Erythroblast (primary cell): ENCODE measurements around the gene KDM7A.

Experiments
- GATA1 ChIP-seq: IDR thresholded peaks from 2 replicates; pipeline ENCODE4 v1.6.1; 2011; ENCODE audit warnings: low read depth, mild to moderate bottlenecking, control low read depth, low read length, moderate library complexity
- POLR2A ChIP-seq: IDR thresholded peaks from 2 replicates; pipeline ENCODE4 v1.6.1; 2011; ENCODE audit warnings: mild to moderate bottlenecking, low read length

DNA sequence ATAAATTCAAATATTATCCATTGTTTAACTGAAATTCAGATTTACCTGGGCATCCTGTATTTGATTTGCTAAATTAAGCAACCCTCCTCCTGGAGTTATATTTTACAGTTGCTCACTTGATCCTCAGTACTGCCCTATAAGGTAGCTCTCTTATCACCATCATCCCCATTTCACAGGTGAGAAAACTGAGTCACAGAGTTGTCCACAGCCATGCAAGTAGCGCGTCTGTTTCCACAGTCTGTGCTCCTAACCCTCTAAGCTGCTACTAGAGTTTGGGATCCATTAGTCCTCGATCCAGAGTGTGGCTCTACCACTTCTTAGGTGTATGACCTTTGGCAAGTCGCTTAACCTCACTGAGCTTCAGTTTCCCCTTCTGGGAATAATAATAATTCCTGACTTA lies 34.9 kb upstream of the KDM7A start:
- no peak for TF ChIP-seq POLR2A
- TF ChIP-seq GATA1, result no peak
